ENCODE results near the gene TM9SF1. TPM values are rescaled to one million over a fixed set of nuclear protein-coding genes. Genes with fewer than 3 reads are reported as not detected.
A peak's percentile ranks its signal among the peaks of the same experiment; 100 is the strongest.

The TM9SF1 gene
- total and polyA plus RNA-seq, 2 of the 13 experiments (the other 11 are each of a cell fraction or from before 2014, with no cell fraction given) = 83.2 to 110 TPM

DNA sequence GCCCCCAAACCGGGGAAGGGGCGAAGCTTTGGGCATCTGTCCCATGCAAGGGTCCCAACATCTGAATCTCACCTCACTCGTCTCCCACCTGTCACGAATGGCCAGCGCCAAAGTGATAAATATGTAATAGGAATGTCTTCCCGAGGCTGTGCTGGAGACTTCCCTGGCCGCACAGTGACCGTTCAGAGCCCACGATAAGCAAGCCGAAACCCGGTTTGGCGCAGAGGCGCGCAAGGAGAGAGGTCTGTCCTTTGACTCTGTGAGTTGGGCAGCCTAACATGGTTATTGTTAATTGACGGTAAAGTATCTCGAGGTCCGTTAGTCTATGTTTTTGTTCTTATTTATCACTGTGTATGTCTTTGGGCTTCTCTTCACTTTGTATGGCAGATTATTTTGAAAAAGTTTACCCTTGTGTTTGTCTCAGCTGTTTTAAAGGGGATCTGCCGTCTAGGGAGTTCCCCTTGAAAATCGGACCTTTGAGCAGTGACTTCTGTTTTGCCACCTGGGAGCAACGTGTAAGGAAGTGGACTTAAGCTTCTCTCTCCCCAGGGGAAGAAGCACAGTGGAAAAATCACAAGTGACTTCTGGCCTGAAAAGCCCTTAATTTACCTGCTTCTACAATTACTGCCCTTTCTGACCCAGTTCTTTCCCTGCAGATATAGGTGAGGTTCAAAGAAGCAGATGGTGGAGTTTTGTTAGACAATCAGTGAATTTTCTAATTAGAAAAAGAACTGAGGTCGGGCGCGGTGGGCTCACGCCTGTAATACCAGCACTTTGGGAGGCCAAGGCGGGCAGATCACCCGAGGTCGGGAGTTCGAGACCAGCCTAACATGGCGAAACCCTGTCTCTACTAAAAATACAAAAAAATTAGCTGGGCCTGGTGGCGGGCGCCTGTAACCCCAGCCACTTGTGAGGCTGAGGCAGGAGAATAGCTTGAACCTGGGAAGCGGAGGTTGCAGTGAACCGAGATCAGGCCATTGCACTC is 1.1 kb upstream of the TM9SF1 start (continued):
- TF ChIP-seq AKNA (CRISPR knock-in tag; IDR thresholded peaks at IDR 0.05; ENCODE audit: borderline replicate concordance) (0 out of 2 replicates have a peak, but pooled peaks have one; percentile 14), SNAPC4 (CRISPR knock-in tag; IDR thresholded peaks at IDR 0.05) (no peak), ZNF205 (CRISPR knock-in tag; IDR thresholded peaks at IDR 0.05) (peak; percentile 8; the same call in 1 of the 2 replicates), AHR (CRISPR knock-in tag; IDR thresholded peaks at IDR 0.05) (no peak), ARNTL (CRISPR knock-in tag; IDR thresholded peaks at IDR 0.05) (peak; percentile 34; the same call in 1 of the 2 replicates), NCOA1 (CRISPR knock-in tag; IDR thresholded peaks at IDR 0.05) (peak; percentile 65; the same call in 1 of the 2 replicates), ZBTB38 (CRISPR knock-in tag; IDR thresholded peaks at IDR 0.05) (peak; percentile 98), KAT2B (IDR thresholded peaks at IDR 0.05; ENCODE audit: borderline replicate concordance, low read depth, low read length) (no peak), ZNF605 (CRISPR knock-in tag; IDR thresholded peaks at IDR 0.05) (0 out of 2 replicates have a peak, but pooled peaks have one; percentile 24), ZFP1 (CRISPR knock-in tag; IDR thresholded peaks at IDR 0.05) (no peak)
- TF ChIP-seq, protein P1, sequence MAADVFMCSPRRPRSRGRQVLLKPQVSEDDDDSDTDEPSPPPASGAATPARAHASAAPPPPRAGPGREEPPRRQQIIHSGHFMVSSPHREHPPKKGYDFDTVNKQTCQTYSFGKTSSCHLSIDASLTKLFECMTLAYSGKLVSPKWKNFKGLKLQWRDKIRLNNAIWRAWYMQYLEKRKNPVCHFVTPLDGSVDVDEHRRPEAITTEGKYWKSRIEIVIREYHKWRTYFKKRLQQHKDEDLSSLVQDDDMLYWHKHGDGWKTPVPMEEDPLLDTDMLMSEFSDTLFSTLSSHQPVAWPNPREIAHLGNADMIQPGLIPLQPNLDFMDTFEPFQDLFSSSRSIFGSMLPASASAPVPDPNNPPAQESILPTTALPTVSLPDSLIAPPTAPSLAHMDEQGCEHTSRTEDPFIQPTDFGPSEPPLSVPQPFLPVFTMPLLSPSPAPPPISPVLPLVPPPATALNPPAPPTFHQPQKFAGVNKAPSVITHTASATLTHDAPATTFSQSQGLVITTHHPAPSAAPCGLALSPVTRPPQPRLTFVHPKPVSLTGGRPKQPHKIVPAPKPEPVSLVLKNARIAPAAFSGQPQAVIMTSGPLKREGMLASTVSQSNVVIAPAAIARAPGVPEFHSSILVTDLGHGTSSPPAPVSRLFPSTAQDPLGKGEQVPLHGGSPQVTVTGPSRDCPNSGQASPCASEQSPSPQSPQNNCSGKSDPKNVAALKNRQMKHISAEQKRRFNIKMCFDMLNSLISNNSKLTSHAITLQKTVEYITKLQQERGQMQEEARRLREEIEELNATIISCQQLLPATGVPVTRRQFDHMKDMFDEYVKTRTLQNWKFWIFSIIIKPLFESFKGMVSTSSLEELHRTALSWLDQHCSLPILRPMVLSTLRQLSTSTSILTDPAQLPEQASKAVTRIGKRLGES (CRISPR knock-in tag; IDR thresholded peaks at IDR 0.05; ENCODE audit: borderline replicate concordance) = peak; percentile 73; the same call in 1 of the 2 replicates
- TF ChIP-seq, protein P2, sequence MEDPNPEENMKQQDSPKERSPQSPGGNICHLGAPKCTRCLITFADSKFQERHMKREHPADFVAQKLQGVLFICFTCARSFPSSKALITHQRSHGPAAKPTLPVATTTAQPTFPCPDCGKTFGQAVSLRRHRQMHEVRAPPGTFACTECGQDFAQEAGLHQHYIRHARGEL (CRISPR knock-in tag; IDR thresholded peaks at IDR 0.05) = peak; percentile 12; the same call in 1 of the 2 replicates
- TF ChIP-seq, protein P3, sequence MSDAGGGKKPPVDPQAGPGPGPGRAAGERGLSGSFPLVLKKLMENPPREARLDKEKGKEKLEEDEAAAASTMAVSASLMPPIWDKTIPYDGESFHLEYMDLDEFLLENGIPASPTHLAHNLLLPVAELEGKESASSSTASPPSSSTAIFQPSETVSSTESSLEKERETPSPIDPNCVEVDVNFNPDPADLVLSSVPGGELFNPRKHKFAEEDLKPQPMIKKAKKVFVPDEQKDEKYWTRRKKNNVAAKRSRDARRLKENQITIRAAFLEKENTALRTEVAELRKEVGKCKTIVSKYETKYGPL (CRISPR knock-in tag; IDR thresholded peaks at IDR 0.05) = 0 out of 2 replicates have a peak, but pooled peaks have one; percentile 8
